Measurements from ENCODE around the gene TEX10. TPM values are rescaled to one million over a fixed set of nuclear protein-coding genes. Genes with fewer than 3 reads are reported as not detected.

The TEX10 gene
- 37.4 and 43.0 TPM in 2 replicates for total RNA-seq

GRCh38 chr9:100352727-100353505, at the start of gene TEX10:
TSS of gene TEX10 (minus strand) at chr9:100352942. CDS start at chr9:100349363, 3,579 bp downstream.

Other genes with a start within 250 kb of the TEX10 start
- gene MSANTD3, start 74.2 kb upstream of the TEX10 start, total RNA-seq: 74.5 and 88.2 TPM in 2 replicates
- 4.1 and 6.2 TPM in 2 replicates for gene TMEFF1, start 120.2 kb upstream of the TEX10 start, total RNA-seq
- 1.9 and 2.9 TPM in 2 replicates for gene CAVIN4, start 225.1 kb upstream of the TEX10 start, total RNA-seq

Measured in thoracic aorta endothelial cell (primary cell).